KOPT-K1 (cell line): Measurements from ENCODE around the gene ANGPT4.
"Not testable (repeated sequence)": the region's sequence is repeated elsewhere in the genome, so short reads cannot be mapped to it uniquely, and the experiment has no call there.

Experiments used
- H3K27ac ChIP-seq: fragments of 200-600 bp; sonication (generic); 2 replicates; pipeline ENCODE4 v1.5.1; 2016; ENCODE audit warnings: antibody characterized with exemption, mild to moderate bottlenecking, low read depth, low read length; ENCODE audit not compliant: poor library complexity, severe bottlenecking
- H3K36me3 ChIP-seq: fragments of 200-600 bp; sonication (generic); 2 replicates; pipeline ENCODE4 v1.5.1; 2017; ENCODE audit warnings: antibody characterized with exemption, mild to moderate bottlenecking, low read length, moderate library complexity; ENCODE audit not compliant: insufficient read depth
- H3K9me3 ChIP-seq: fragments of 200-600 bp; sonication (generic); 2 replicates; pipeline ENCODE4 v1.5.1; 2017; ENCODE audit warnings: antibody characterized with exemption, low read length, mild to moderate bottlenecking; ENCODE audit not compliant: insufficient read depth, poor library complexity, severe bottlenecking

Gene ANGPT4

GRCh38 chr20:904039-904545 is 12.0 kb downstream of the ANGPT4 start:
- Histone ChIP-seq H3K9me3 (no peaks in the 10 kb centered on the region), H3K27ac (no peak overlapping the region), H3K36me3 (no peaks in the 10 kb centered on the region)

DNA sequence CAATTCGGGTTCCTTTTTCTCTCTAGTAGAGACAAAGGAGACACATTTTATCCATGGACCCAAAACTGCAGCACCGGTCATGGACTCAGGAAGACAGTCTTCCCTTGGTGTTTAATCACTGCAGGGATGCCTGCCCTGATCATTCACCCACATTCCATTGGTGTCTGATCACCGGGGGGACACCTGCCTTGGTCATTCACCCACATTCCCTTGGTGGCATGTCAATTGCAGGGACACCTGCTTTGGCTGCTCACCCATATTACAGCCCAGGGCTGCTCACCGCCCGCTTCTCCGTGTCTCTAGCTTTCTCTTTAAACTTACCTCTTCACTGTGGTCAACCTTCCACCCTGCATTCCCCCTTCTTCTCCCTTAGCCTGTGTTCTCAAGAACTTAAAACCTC is 18.7 kb downstream of the ANGPT4 start:
- H3K27ac ChIP-seq: not testable (repeated sequence)
- H3K9me3 ChIP-seq: peaks cover 13% of the 10 kb centered on the region

DNA sequence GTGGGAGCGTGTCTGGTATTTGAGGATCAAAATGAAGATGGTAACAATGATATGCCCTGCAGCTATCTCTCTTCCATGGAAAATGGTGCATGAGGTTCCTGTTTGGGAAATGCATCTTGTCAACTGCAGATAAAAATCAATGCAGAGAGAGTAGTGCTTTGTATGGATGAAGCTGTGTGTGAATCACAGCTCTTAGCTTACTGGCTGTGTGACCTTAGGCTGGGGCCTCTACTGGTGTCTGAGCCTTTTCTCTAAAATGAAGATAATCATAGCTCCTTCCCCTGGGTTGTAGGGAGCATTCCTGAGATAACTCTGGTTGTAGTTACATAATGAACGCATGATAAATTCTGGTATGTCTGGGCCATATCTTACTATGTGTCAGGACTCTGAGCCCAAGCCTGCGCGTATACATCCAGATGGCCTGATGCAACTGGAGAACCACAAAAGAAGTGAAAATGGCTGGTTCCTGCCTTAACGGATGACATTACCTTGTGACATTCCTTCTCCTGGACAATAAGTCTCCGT is 19.6 kb downstream of the ANGPT4 start:
- H3K9me3 ChIP-seq: peaks cover 13% of the 10 kb centered on the region
- H3K36me3 ChIP-seq: no peaks in the 10 kb centered on the region
- no peak overlapping the region for H3K27ac ChIP-seq

More for the DNA sequence above, 18.7 kb downstream of the ANGPT4 start:
- not testable (repeated sequence) for H3K36me3 ChIP-seq

- H3K9me3 ChIP-seq: peaks cover 13% of the 10 kb centered on the region
- not testable (repeated sequence) for H3K36me3 ChIP-seq, H3K27ac ChIP-seq
Measured at GRCh38 chr20:892371-892770, 23.8 kb downstream of the ANGPT4 start.

DNA sequence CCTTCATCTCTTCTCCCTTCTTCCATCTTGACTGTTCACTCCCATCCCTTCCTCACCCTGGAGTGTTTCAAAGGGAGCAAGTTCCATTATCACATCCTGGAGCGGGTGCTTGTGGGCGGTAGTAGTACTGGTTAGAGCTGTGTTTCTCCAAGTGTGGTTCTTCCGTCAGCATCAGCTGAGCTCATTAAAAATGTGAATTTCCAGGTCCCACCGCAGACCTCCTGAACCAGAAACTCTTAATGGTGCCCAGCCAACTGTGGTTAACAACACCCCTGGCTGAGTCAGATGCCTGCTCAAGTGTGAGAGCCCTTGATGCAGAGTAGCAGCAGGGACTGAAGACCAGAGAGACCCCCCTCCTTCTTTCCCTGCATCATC is 24.4 kb downstream of the ANGPT4 start:
- H3K36me3 ChIP-seq: no peaks in the 10 kb centered on the region
- peaks cover 7% of the 10 kb centered on the region for H3K9me3 ChIP-seq

DNA sequence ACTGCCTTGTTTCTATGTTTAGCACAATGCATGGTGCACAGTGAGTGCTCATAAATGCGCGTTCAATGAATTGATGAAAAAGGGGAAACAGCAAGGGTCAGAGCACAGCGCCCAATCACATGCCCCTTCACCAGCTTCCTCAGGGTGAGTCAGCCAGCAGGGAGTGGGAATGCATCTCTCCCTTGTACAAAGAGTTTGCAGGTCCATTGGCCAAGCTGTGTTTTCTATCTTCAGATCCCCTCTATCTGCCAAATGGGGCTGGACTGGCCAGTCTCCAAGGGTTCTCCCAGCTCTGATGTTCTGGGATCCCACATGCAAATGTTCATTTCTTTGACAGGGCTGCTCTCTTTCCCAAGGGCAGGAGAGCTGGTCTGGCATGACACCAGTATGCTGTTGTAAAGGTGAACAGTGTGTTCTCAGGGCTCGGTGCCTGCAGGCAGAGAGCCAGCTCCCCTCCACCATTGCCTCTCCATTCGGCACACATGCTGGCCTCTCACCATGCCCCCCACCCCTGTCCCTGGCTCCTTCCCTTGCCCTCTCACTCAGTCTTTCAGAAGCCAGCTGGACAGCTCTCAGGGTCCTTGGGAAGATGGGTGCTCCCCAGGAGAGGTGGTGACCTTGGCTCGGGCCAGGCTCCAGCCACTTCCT is 25.0 kb downstream of the ANGPT4 start:
- peaks cover 2% of the 10 kb centered on the region for H3K9me3 ChIP-seq
- no peaks in the 10 kb centered on the region for H3K36me3 ChIP-seq
- H3K27ac ChIP-seq: no peak overlapping the region

More for the DNA sequence above, 24.4 kb downstream of the ANGPT4 start:
- no peak overlapping the region for H3K27ac ChIP-seq

- H3K36me3 ChIP-seq: no peaks in the 10 kb centered on the region
- no peaks in the 10 kb centered on the region for H3K9me3 ChIP-seq
- no peak overlapping the region for H3K27ac ChIP-seq
Measured at GRCh38 chr20:890666-891057, 25.5 kb downstream of the ANGPT4 start.

- H3K9me3 ChIP-seq: no peaks in the 10 kb centered on the region
- no peaks in the 10 kb centered on the region for H3K36me3 ChIP-seq
- H3K27ac ChIP-seq: no peak overlapping the region
Measured at GRCh38 chr20:889932-890463, 26.1 kb downstream of the ANGPT4 start.

DNA sequence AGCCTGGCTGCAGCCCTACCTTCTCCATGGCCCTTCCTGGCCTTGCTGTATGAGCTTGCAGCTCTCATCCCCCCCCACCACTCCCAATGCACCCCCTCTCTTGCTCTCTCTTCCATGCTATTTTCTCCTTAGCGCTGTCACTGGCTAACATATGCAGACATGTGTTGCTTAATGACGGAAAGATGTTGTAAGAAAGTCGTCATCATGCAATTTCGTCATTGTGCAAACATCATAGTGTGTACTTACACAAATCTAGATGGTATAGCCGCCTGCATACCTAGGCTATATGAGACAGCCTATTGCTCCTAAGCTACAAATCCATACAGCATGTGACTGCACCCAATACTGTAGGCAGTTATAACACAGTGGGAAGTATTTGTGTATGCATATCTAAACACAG is 27.0 kb downstream of the ANGPT4 start:
- Histone ChIP-seq H3K9me3 (no peaks in the 10 kb centered on the region), H3K36me3 (no peaks in the 10 kb centered on the region), H3K27ac (no peak overlapping the region)

- Histone ChIP-seq H3K27ac (no peak overlapping the region), H3K36me3 (no peaks in the 10 kb centered on the region), H3K9me3 (no peaks in the 10 kb centered on the region)
Measured at GRCh38 chr20:888057-888456, 28.1 kb downstream of the ANGPT4 start.

DNA sequence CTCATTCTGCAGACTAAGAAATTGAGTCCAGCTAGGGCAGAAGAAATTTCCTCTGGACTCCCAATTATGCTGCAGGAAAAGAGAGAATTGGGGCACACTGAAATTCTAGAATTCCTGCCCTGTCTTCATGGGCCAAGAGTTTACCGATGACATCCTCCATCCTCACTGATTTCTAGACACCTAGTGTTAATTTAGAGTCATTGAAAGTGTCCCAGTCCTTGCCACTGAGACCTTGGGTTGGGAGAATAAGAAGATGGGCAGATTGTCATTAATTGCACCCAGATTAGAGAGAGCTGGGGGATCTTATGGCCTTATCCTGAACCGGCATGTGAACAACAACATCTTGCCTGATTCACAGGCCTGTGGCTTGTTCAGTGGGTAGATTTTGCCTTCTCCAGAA is 29.0 kb downstream of the ANGPT4 start:
- Histone ChIP-seq H3K27ac (no peak overlapping the region), H3K36me3 (no peaks in the 10 kb centered on the region), H3K9me3 (no peaks in the 10 kb centered on the region)

GRCh38 chr20:884983-885952 is 30.9 kb downstream of the ANGPT4 start:
- Histone ChIP-seq H3K9me3 (no peaks in the 10 kb centered on the region), H3K36me3 (no peaks in the 10 kb centered on the region), H3K27ac (no peak overlapping the region)

DNA sequence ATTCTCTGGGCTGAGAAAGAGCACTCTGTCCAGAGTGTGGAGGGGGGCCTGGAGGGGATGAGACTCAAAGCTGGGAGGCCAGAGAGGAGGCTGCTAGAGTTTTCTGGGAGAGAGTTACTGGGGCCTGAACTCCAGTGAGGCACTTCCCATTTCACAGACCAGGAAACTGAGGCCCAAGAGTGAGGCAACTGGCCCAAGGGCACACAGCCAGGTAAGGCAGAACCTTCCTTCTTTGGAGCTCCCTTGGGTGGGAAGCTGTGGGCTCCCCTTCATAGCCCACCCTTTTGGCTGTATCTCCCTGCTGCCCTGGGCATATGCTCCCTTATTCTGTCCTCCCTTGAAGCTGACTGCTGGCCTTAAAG is 34.4 kb downstream of the ANGPT4 start:
- Histone ChIP-seq H3K9me3 (no peaks in the 10 kb centered on the region), H3K27ac (no peak overlapping the region), H3K36me3 (no peaks in the 10 kb centered on the region)

DNA sequence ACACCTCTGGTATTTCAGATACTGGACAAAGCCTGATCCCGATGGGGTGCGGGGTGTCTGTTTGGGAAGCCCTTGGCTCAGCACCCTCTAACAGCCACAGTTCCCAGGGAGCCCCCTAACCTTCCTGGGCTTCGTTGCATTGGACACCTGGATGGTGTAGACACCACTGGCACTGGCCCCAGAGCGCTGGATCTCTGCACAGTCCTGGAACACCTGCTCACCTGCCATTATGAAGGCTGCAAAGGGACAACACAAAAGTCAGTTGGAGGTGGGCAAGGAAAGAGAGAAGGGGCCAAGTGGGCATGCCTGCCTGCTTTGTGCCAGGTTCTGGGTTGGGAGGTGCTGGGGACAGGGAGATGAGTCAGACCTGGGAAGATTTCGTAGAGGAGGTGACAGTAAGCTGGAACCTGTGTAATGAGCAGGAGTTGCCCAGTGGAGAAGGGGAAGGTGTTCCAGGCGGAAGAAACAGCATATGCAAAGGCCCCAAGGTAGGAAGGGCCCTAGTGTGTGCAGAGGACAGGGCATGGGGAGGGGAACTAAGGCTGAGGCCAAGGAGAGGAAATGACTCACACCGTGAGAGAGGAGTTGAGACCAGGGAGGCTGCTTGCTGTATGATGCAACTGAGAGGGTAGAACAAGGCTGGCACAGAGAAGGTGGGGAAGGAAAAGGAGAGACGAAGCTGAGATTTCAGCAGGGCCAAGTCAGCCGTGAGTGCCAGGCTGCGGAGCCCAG is 34.9 kb downstream of the ANGPT4 start:
- Histone ChIP-seq H3K27ac (no peak overlapping the region), H3K9me3 (no peaks in the 10 kb centered on the region), H3K36me3 (no peaks in the 10 kb centered on the region)

- H3K27ac ChIP-seq: no peak overlapping the region
- no peaks in the 10 kb centered on the region for H3K36me3 ChIP-seq
- H3K9me3 ChIP-seq: no peaks in the 10 kb centered on the region
Measured at GRCh38 chr20:879626-880025, 36.5 kb downstream of the ANGPT4 start.
